DND-41 (cell line): ENCODE data around the gene PARPBP.
"Not testable (repeated sequence)": the region's sequence is repeated elsewhere in the genome, so short reads cannot be mapped to it uniquely, and the experiment has no call there.

Source experiments
- CTCF ChIP-seq: IDR thresholded peaks from 2 replicates; pipeline ENCODE4 v1.5.1; 2012; ENCODE audit warnings: borderline replicate concordance, low read length, moderate library complexity, mild to moderate bottlenecking; ENCODE audit not compliant: poor library complexity, severe bottlenecking; ENCODE audit errors: extremely low read depth
- EZH2 ChIP-seq: IDR thresholded peaks from 3 replicates; pipeline ENCODE4 v1.6.1; 2012; ENCODE audit warnings: borderline replicate concordance, low read depth, mild to moderate bottlenecking, moderate library complexity, low read length, inconsistent platforms; ENCODE audit not compliant: severe bottlenecking

DNA sequence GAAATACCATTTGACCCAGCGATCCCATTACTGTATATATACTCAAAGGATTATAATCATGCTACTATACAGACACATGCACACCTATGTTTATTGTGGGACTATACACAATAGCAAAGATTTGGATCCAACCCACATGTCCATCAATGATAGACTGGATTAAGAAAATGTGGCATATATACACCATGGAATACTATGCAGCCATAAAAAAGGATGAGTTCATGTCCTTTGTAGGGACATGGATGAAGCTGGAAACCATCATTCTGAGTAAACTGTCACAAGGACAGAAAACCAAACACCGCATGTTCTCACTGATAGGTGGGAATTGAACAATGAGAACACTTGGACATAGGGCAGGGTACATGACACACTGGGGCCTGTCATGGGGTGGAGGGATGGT lies 120.9 kb downstream of the PARPBP start:
- not testable (repeated sequence) for TF ChIP-seq CTCF, EZH2
